Stimulated activated CD4-positive, alpha-beta T cell treated with anti-CD3 and anti-CD28 coated beads, Interleukin-1b, Interleukin-23, amount 100 ng/mL, for 4 hours (primary cell): Measurements from ENCODE around the gene FAM98A.

ENCODE experiments used
- DNase-seq, 2 donors: peaks; one replicate each; pipeline ENCODE4 v3.0.0-alpha.2; 2020; ENCODE audit warnings: low read depth in 2 of 2

The FAM98A gene

GRCh38 chr2:33597026-33597425, 2.1 kb downstream of the FAM98A start:
- DNase-seq, result no peak

GRCh38 chr2:33595385-33595784, 3.7 kb downstream of the FAM98A start:
- DNase-seq, result no peak

GRCh38 chr2:33589444-33589843, 9.7 kb downstream of the FAM98A start:
- no peak for DNase-seq

GRCh38 chr2:33588232-33588631, 10.9 kb downstream of the FAM98A start:
- no peak for DNase-seq

DNA sequence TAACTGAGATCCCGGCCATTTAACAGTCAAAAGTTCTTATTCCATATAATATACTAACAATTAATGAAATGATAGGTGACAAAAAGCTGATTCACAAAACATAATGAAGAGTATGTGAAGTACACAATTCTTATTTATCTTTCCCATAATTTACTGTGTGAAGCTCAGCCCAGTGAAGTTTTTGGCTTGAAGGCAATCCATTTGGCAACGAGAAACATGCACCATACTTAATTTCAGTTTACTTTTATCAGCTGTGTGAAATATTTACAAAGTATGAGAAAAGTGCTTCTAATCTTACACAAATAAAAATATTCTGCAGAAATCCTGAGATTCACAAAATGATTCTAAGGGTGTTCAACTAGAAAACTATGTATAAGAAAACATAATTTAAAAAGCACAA, 12.3 kb downstream of the FAM98A start:
- DNase-seq, result no peak

GRCh38 chr2:33583194-33583938, 15.7 kb downstream of the FAM98A start:
- DNase-seq, result no peak

GRCh38 chr2:33581872-33582271, 17.2 kb downstream of the FAM98A start:
- DNase-seq, result no peak

DNA sequence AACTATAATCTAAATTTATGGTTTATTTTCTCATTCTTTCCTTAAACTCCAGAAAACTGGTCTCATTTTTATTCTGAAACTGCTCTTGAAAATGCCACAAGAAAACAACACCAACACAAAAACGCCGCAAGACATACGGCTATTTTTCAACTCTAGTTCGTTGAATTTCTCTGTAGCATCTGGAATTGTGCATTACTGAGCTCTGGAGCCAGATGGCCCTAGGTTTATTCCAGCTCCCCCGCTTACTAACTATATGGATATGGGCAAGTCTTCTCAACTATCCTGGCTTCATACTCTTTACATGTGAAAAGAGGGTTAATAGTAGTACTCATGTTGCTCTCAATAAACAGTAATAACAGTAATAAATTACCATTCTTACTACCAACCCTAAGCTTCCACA, 19.9 kb downstream of the FAM98A start:
- DNase-seq, result no peak

GRCh38 chr2:33577668-33578067, 21.4 kb downstream of the FAM98A start:
- no peak for DNase-seq

- no peak for DNase-seq
Measured at GRCh38 chr2:33577084-33577483, 22.0 kb downstream of the FAM98A start.

DNA sequence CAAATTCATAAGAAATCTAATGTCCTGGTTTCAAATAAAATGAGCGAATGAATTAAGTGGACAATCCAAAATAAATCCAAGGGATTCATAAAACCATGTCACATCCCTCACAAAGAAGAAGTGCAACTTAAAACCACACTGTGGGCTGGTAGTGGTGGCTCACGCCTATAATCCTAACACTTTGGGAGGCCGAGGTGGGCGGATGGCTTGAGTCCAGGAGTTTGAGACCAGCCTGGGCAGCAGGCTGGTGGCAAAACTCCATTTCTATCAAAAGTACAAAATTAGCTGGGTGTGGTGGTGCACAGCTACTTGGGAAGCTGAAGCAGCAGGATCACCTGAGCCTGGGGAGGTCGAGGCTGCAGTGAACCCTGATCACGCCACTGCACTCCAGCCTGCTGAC, 25.4 kb downstream of the FAM98A start:
- DNase-seq, result no peak

DNA sequence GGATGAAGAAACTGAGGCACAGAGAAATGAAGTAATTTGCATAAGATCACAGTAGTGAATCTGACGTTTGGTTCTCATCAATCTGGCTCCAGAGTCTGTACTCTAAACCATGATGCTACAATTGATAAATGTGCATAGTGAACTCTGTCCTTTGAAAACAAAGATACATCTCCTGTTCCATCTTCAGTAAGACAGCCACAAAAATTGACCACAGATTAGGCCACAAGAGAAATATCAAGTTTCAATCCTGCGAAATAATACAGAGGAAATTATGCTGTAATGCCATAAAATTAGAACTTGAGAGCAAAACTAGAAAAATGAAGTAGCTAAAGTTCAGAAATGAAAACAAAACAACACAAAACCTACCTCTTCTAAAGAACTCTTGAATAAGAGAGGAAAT, 28.4 kb downstream of the FAM98A start:
- no peak for DNase-seq

- no peak for DNase-seq
Measured at GRCh38 chr2:33561872-33562271, 37.2 kb downstream of the FAM98A start.

DNA sequence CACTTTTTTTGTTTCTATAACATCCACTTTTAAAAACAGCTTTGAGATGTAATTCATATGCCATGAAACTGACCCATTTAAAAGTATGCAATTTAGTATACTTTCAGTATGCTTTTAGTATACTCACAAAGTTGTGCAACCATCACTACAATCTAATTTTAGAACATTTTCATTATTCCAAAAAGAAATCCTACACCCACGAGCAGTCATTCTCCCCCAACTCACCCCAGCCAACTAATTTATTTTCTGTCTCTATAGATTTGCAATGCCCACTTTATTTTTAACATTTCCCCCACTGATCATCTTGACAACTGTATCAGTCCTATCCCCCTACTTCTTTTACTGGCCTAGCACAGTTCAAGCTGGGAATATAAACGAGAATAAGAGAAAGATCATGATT, 39.1 kb downstream of the FAM98A start:
- DNase-seq, result no peak

GRCh38 chr2:33559328-33559727, 39.8 kb downstream of the FAM98A start:
- no peak for DNase-seq

- no peak for DNase-seq
Measured at GRCh38 chr2:33555681-33556080, 43.4 kb downstream of the FAM98A start.

DNA sequence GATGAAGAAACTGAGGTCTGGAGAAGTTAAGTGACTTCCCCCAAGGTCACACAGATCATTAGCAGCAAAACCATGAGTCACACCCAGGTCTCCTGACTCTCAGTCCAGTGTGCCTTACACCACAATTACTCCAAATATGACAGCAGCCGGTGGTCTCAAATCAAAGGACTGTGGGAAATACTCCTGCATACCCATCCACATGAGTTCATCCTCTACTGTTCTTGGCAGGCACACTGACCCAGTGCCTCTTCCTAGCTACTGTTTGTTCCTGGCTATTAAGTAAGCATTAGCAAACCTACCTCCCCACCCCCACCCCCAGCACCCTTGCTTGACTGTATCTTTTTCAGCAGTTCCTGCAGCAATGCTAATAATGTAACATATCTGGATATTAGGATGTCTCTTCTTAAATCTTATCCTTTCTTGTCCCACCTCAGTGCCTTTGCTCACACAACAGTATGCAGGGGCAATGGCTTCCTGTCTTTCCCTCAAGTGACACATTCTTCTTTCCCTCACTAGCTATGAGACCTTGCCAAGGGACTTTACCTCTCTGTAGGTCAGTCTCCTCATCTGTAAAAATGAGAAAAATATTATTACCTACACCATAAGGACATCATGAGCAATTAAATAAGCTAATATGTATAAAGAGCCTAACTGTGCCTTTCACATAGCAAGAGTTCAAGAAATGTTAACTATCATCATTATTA, 46.2 kb downstream of the FAM98A start:
- no peak for DNase-seq

GRCh38 chr2:33550206-33550605, 48.9 kb downstream of the FAM98A start:
- DNase-seq, result no peak

DNA sequence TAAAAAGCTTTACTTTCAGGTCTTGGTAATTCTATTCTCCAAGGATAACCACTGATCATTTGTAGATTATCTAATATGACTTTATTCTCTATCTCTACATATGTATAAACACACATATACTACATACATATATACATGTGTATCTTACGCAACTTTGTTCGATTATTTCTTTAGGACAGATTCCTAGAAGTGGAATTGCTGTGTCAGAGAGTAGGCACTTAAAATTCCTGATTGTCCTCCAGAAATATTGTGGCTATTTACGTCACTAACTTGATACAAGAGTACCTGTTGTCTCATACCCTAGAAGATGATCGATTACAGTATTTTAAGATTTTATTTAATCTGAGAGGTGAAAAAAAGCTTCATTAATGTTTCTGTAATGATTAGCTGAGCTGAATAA, 57.9 kb downstream of the FAM98A start:
- DNase-seq, result no peak

- no peak for DNase-seq
Measured at GRCh38 chr2:33535421-33535820, 63.7 kb downstream of the FAM98A start.
